Esophagus muscularis mucosa (tissue), 3 donors: ENCODE measurements around the gene GSDME.

Experiments
- CTCF ChIP-seq, 3 experiments: fragments of 200-600 bp in 2 of 3; fragments of 450-650 bp in 1 of 3; sonication (generic) in 2 of 3; IDR thresholded peaks; one replicate each; pipeline ENCODE4 v1.5.1; 2017 to 2019; ENCODE audit warnings: antibody characterized with exemption in 3 of 3, mild to moderate bottlenecking in 2 of 3, moderate library complexity in 1 of 3
- POLR2A ChIP-seq: fragments of 450-650 bp; IDR thresholded peaks from one replicate; pipeline ENCODE4 v1.6.1; 2017; ENCODE audit warnings: antibody characterized with exemption, moderate library complexity, mild to moderate bottlenecking, low read depth
- POLR2AphosphoS5 ChIP-seq, 2 donors: sonication (generic); formaldehyde crosslinking; IDR thresholded peaks; one replicate each; pipeline ENCODE4 v1.6.1; 2017; ENCODE audit warnings: antibody characterized with exemption in 2 of 2

GRCh38 chr7:24769014-24769830 lies 12.0 kb upstream of the GSDME start:
- no peak for TF ChIP-seq CTCF (IDR thresholded peaks at IDR 0.05)
- TF ChIP-seq POLR2A, result no peak
- no peak for TF ChIP-seq POLR2AphosphoS5 (IDR thresholded peaks at IDR 0.05)
